Activated CD4-positive, alpha-beta memory T cell treated with anti-CD3 and anti-CD28 coated beads for 36 hours (primary cell): Measurements from ENCODE around the gene CHCHD3. TPM values are rescaled to one million over a fixed set of nuclear protein-coding genes. Genes with fewer than 3 reads are reported as not detected.

ENCODE experiments used
- CTCF ChIA-PET: fragments of 350-600 bp; sonication (Branson Sonifier 250); formaldehyde crosslinking; loops from one replicate; lab custom pipeline; 2021; ENCODE audit warnings: antibody characterized with exemption, inconsistent platforms; lab: Charles Lee
- POLR2A ChIA-PET: fragments of 350-600 bp; sonication (Branson Sonifier 250); formaldehyde crosslinking; loops from one replicate; lab custom pipeline; 2021; ENCODE audit warnings: antibody characterized with exemption; lab: Charles Lee
- DNase-seq: peaks from one replicate; pipeline ENCODE4 v3.0.0-alpha.2; 2020
- H3K27ac Mint-ChIP-seq: one replicate; pipeline ENCODE4 v1.8.0; 2021; ENCODE audit warnings: mixed read lengths
- H3K27me3 Mint-ChIP-seq: one replicate; pipeline ENCODE4 v1.8.0; 2021; ENCODE audit warnings: mixed read lengths
- H3K36me3 Mint-ChIP-seq: one replicate; pipeline ENCODE4 v1.8.0; 2021; ENCODE audit warnings: mixed read lengths
- H3K4me1 Mint-ChIP-seq: one replicate; pipeline ENCODE4 v1.8.0; 2021; ENCODE audit warnings: low read depth, mixed read lengths
- H3K4me3 Mint-ChIP-seq: one replicate; pipeline ENCODE4 v1.8.0; 2021; ENCODE audit warnings: mild to moderate bottlenecking, mixed read lengths
- H3K9me3 Mint-ChIP-seq: one replicate; pipeline ENCODE4 v1.8.0; 2021; ENCODE audit warnings: mixed read lengths
- intact Hi-C: fragments of 100-400 bp; cut with micrococcal nuclease; formaldehyde crosslinking; loops from one replicate; pipeline ENCODE4 v1.15.1; 2023
- total RNA-seq, 2 experiments: library from RNA; stranded (reverse); gene quantifications; one replicate each; pipeline ENCODE4 v1.2.3, GENCODE V29; 2021

CHCHD3 gene
- total RNA-seq, 2 experiments from 2014 or later: 49.6 to 51.0 TPM

DNA sequence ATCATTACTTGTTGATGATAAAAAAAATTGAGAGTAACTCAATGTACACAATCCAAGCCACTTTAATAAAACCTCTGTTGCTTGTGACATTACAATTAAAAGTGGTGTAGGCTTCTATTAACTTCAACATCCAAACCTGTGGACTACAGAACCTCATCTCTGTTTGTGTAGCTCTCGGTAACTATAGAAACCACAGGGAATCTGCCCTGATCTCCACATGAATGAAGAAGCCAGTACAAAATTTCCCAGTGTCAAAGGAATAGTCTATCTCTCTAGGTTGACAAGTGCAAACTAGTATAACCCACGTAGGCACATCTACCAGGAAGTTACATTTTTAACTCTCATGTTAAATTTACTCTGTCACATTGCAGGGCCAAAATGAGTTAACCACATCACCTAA is 204.3 kb downstream of the CHCHD3 start:
- no peak for DNase-seq
- no peaks in the 10 kb centered on the region for H3K27me3 Mint-ChIP-seq
- CTCF ChIA-PET: no interaction called here
- H3K4me3 Mint-ChIP-seq: no peak overlapping the region
- no peak overlapping the region for H3K27ac Mint-ChIP-seq
- POLR2A ChIA-PET: no interaction called here
- H3K4me1 Mint-ChIP-seq: peaks cover 7% of the 10 kb centered on the region
- intact Hi-C loops: no loop called here
- H3K9me3 Mint-ChIP-seq: no peaks in the 10 kb centered on the region
- H3K36me3 Mint-ChIP-seq: peaks cover 12% of the 10 kb centered on the region

DNA sequence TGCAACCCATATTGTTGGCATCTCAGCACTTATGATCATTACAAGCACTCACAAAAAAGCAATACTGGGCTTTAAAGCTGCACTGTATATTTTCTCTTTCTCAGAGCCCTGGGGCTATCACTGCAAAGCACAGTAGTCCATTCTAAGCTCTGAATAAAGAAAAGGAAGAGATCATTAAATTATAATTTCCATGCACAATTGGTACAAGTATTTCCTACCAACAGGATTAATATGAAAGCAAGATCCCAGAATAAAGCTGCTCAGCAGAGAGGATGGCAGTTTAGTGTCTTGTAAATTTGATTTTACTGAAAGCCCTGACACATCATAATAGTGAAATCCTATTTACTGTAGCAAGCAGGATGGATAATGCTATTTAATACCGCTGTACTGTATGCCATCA is 205.3 kb downstream of the CHCHD3 start:
- Mint-ChIP-seq H3K27ac (no peak overlapping the region), H3K9me3 (no peaks in the 10 kb centered on the region), H3K27me3 (no peaks in the 10 kb centered on the region), H3K4me3 (no peak overlapping the region), H3K36me3 (peaks cover 14% of the 10 kb centered on the region), H3K4me1 (peaks cover 10% of the 10 kb centered on the region)
- POLR2A ChIA-PET: no interaction called here
- no peak for DNase-seq
- CTCF ChIA-PET: interaction anchor here (1.1 kb wide), 1 partner anchor 51 kb away, joined by 4 read pairs; no protein-coding TSS in a partner anchor
- intact Hi-C loops: no loop called here

DNA sequence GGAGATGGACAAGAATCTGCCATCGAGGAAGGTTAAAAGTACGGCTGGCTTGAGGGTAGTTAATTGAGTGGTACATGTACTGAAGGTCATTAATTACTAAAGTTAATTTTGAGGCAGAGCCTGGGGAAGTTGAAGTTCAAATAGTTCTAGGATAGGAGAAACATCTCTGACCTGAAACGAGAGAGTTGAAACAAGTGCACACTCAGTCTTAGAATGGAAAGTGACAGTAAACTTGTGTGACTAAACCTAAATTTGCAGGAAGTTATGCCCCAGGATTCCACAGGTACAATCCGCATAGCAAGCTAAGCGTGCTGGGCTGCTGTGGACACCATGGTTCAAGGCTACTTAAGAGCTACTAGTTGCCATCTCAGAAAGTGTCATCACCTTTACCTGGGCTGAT is 209.9 kb downstream of the CHCHD3 start:
- Mint-ChIP-seq H3K27me3 (no peaks in the 10 kb centered on the region), H3K36me3 (peaks cover 10% of the 10 kb centered on the region), H3K9me3 (no peaks in the 10 kb centered on the region), H3K4me1 (peaks cover 9% of the 10 kb centered on the region), H3K27ac (no peak overlapping the region), H3K4me3 (no peak overlapping the region)
- no peak for DNase-seq
- ChIA-PET POLR2A (no interaction called here), CTCF (no interaction called here)
- intact Hi-C loops: no loop called here

DNA sequence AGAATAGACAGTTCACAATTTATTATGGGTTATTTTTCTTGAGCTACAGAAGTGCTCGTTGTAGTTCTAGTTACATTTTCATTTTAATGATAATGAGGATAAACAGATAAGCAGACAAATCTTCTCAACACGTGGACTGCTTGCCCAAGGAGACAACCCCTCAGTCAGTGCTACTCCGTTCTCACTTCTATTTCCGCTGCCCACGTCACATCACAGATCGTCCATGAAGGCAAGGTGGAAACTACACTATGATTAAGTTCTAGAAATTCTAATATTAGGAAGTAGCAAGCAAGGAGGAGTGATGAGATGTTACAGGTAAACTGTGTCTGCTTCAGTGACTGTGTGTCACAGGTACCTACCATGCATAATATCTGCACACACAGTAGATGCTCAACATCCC is 210.5 kb downstream of the CHCHD3 start:
- CTCF ChIA-PET: no interaction called here
- no peak for DNase-seq
- H3K9me3 Mint-ChIP-seq: no peaks in the 10 kb centered on the region
- no peak overlapping the region for H3K4me3 Mint-ChIP-seq
- POLR2A ChIA-PET: no interaction called here
- H3K4me1 Mint-ChIP-seq: peaks cover 9% of the 10 kb centered on the region
- intact Hi-C loops: no loop called here
- H3K27me3 Mint-ChIP-seq: no peaks in the 10 kb centered on the region
- peaks cover 13% of the 10 kb centered on the region for H3K36me3 Mint-ChIP-seq
- H3K27ac Mint-ChIP-seq: no peak overlapping the region

DNA sequence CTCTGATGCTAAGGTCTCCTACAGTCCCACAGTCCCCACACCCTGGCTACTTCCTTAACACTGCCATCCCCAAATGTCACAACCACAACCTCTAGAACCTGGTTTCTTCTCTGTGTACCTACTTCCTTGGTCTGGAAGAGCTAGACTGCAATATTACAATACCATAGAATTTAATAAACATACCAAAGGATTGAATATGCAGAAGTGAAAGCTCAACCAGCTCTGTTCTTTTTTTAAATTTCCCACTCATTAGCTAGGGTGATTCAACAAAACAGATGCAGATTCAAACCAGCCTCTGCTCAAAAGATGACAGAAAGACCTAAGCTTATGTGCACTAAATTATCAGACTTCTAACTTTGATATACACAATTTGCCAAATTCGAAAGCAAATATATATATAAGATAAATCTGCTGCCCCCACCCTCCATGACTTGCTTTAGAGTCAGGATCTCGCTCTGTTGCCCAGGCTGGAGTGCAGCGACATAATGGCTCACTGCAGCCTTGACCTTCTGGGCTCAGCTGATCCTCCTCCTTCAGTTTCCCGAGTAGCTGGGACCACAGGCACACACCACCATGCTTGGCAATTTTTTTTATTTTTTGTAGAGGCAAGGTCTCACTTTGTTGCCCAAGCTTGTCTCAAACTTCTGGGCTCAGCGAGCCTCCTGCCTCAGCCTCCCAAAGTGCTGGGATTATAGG is 212.6 kb downstream of the CHCHD3 start:
- Mint-ChIP-seq H3K4me1 (peaks cover 9% of the 10 kb centered on the region), H3K36me3 (peaks cover 21% of the 10 kb centered on the region), H3K9me3 (no peaks in the 10 kb centered on the region), H3K27ac (no peak overlapping the region), H3K4me3 (no peak overlapping the region), H3K27me3 (no peaks in the 10 kb centered on the region)
- no peak for DNase-seq
- ChIA-PET POLR2A (no interaction called here), CTCF (interaction anchor here (1.1 kb wide), 1 partner anchor 550 kb away, joined by 3 read pairs; no protein-coding TSS in a partner anchor)
- intact Hi-C loops: no loop called here

DNA sequence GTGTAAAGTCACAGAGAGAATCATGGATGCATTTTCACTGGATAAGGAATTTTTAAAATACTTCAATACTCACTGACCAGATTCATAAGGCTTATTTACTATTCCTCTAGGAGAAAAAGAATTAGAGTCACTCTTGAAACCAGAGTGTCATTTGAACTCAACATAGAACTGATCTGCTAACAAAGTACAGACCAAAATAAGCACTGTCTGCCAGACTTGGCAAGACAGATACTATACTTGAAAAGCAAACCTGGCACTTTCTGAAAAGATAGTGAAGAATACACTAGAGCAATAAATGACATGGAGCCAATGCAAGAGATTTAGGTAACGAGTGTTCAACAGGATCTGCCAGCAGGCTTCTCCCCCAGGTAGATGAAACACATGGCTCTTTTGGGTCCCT is 215.3 kb downstream of the CHCHD3 start:
- peaks cover 19% of the 10 kb centered on the region for H3K36me3 Mint-ChIP-seq
- DNase-seq: no peak
- intact Hi-C loops: no loop called here
- CTCF ChIA-PET: no interaction called here
- no peak overlapping the region for H3K4me3 Mint-ChIP-seq
- no peaks in the 10 kb centered on the region for H3K27me3 Mint-ChIP-seq
- H3K9me3 Mint-ChIP-seq: peaks cover 7% of the 10 kb centered on the region
- H3K4me1 Mint-ChIP-seq: no peaks in the 10 kb centered on the region
- POLR2A ChIA-PET: no interaction called here
- H3K27ac Mint-ChIP-seq: no peak overlapping the region

DNA sequence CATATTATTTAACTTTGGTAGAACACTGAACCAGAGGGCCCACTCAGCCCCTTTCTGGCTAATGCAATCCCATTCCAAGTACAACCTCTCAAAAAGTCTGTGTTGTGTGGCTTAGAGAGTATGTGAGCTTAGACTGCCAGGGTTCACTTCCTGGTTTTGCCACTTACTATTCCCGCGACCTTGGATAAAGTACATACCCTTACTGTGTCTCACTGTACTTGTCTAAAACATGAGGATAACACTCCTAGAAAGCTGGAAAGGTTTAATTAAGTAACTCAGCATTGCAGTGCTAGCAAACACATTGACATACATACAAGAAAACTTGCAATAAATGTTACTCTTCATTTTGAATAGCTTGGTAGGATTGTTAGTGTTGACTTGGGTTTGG is 215.8 kb downstream of the CHCHD3 start:
- Mint-ChIP-seq H3K9me3 (peaks cover 7% of the 10 kb centered on the region), H3K36me3 (peaks cover 19% of the 10 kb centered on the region), H3K4me3 (no peak overlapping the region), H3K27ac (no peak overlapping the region), H3K4me1 (no peaks in the 10 kb centered on the region), H3K27me3 (no peaks in the 10 kb centered on the region)
- intact Hi-C loops: no loop called here
- ChIA-PET POLR2A (no interaction called here), CTCF (no interaction called here)
- DNase-seq: no peak

DNA sequence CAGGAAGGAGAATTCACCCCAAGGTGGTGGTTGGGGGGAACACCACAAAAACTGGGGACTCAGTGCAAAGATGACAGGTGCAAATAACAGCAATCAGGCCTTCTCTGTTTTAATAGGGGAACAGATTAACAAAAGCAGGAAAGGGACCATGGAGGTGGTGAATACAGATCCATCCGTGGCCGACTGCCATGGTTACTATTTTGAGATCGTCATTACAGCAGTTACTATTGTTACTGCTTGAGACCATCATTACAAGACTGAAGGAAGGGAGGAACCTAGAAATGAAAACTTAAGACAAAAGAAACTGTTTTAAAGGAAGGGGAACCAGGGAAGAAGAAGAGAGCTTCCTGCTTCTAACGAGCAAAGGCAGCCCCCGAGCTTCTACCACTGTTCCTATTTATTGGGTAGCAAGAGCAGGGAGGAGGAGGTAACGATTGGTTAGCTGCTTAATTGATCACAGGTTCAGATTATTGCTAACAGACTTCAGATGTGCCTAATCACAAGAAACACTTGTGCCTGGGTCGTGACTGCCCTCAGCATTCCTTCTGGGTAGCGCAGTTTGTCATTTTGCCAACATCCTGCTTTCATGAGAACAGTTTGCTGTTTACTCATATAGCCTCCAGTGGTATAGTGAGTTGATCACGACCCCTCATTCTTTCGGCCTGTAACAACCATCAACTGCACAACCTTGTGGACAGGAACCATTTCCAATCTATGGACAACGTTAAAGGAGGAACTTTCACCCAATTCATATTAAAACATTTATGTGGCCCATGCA is 216.3 kb downstream of the CHCHD3 start:
- ChIA-PET CTCF (no interaction called here), POLR2A (no interaction called here)
- Mint-ChIP-seq H3K9me3 (peaks cover 7% of the 10 kb centered on the region), H3K36me3 (peaks cover 19% of the 10 kb centered on the region), H3K4me1 (no peaks in the 10 kb centered on the region), H3K4me3 (no peak overlapping the region), H3K27me3 (no peaks in the 10 kb centered on the region), H3K27ac (no peak overlapping the region)
- intact Hi-C loops: no loop called here
- no peak for DNase-seq

DNA sequence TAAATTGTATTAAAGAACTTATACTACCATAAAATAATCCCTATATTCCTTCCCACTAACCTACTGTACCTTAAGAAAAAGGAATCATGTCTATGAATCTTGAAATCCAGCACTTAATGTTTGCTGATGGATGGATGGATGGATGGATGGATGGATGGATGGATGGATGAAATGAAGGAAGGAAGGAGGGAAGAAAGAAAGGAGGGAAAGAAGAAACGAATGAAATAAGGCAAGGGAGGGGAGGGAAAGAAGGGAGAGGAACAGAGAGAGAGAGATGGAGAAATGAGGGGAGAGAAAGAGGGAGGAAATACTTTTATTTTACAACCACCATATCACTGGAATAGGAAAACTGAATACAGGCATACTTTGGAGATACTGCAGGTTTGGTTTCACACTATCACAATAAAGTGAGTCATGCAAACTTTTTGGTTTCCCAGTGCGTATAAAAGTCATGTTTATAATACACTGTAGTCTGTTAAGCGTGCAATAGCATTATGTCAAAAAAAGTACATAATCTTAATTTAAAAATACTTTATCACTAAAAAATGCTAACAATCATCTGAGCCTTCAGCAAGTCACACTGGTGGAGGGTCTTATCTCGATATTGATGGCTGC is 219.8 kb downstream of the CHCHD3 start:
- H3K9me3 Mint-ChIP-seq: peaks cover 7% of the 10 kb centered on the region
- H3K27ac Mint-ChIP-seq: no peak overlapping the region
- H3K27me3 Mint-ChIP-seq: no peaks in the 10 kb centered on the region
- peaks cover 2% of the 10 kb centered on the region for H3K4me1 Mint-ChIP-seq
- POLR2A ChIA-PET: no interaction called here
- H3K36me3 Mint-ChIP-seq: peaks cover 19% of the 10 kb centered on the region
- no peak overlapping the region for H3K4me3 Mint-ChIP-seq
- CTCF ChIA-PET: no interaction called here
- no peak for DNase-seq
- intact Hi-C loops: no loop called here

DNA sequence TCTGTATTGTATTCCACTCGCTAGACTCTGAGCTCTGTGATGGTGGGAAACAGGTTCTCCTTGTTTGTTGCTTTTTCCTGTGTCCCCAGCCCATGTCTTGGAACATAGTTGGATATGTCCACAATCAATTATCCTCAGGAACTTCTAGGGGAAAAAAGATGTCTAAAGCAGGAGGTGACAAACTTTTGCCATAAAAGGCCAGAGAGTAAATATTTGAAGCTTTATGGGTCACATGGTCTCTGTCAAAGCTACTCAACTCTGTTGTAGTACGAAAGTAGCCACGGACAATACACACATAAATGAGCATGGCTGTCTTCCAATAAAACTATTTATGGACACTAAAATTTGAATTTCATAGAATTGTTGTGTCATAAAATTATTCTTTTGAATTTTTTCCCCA is 220.5 kb downstream of the CHCHD3 start:
- intact Hi-C loops: no loop called here
- H3K27ac Mint-ChIP-seq: no peak overlapping the region
- no peak overlapping the region for H3K4me3 Mint-ChIP-seq
- POLR2A ChIA-PET: no interaction called here
- DNase-seq: no peak
- H3K4me1 Mint-ChIP-seq: peaks cover 2% of the 10 kb centered on the region
- H3K27me3 Mint-ChIP-seq: no peaks in the 10 kb centered on the region
- H3K36me3 Mint-ChIP-seq: peaks cover 16% of the 10 kb centered on the region
- CTCF ChIA-PET: no interaction called here
- peaks cover 7% of the 10 kb centered on the region for H3K9me3 Mint-ChIP-seq

DNA sequence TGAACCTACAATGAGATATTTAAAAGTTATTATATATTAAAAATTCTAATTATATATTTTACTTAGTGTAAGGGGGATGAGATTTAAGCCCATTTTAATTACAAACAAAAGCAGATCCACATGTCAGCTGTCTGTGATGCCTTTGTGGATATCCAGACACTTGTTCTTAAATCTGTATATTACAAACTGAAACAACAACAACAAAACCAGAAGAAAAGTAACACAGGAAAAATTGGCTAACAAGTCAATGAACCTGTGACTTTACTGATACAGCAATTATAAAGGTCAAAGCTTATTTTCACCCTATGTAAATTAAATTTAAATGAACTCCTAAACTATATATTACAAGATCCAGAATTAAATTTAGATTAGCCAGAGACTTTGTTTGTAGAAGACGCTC is 222.7 kb downstream of the CHCHD3 start:
- intact Hi-C loops: no loop called here
- Mint-ChIP-seq H3K4me1 (peaks cover 2% of the 10 kb centered on the region), H3K36me3 (peaks cover 6% of the 10 kb centered on the region), H3K4me3 (no peak overlapping the region), H3K27ac (no peak overlapping the region), H3K9me3 (peaks cover 7% of the 10 kb centered on the region), H3K27me3 (no peaks in the 10 kb centered on the region)
- CTCF ChIA-PET: no interaction called here
- POLR2A ChIA-PET: no interaction called here
- no peak for DNase-seq

DNA sequence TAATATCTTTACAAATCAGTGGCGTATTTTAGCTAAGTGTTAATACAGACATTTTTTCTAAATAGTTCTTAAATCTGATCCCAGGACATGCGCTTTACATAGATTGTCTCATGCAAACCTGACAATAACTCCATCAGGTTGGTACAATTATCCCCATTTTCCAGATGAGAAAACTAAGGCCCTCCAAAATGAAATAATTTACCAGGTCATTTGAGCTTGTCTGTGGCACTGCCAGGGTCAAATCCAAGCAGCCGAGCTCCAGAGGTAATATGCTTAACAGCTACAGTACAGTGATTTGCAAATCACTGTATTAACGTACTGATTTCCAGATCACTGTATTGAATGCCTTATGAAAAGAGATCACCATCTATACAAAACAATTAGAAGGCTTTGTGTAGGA is 223.1 kb downstream of the CHCHD3 start:
- intact Hi-C loops: no loop called here
- CTCF ChIA-PET: no interaction called here
- DNase-seq: no peak

More for the DNA sequence above, 223.1 kb downstream of the CHCHD3 start:
- H3K4me3 Mint-ChIP-seq: no peak overlapping the region
- H3K4me1 Mint-ChIP-seq: peaks cover 2% of the 10 kb centered on the region
- H3K27ac Mint-ChIP-seq: no peak overlapping the region
- POLR2A ChIA-PET: no interaction called here
- H3K36me3 Mint-ChIP-seq: peaks cover 2% of the 10 kb centered on the region
- peaks cover 3% of the 10 kb centered on the region for H3K9me3 Mint-ChIP-seq
- no peaks in the 10 kb centered on the region for H3K27me3 Mint-ChIP-seq
